OCI-LY7 (cell line): ENCODE results near the gene APLP1. TPM values are rescaled to one million over a fixed set of nuclear protein-coding genes. Genes with fewer than 3 reads are reported as not detected.
A peak's percentile ranks its signal among the peaks of the same experiment; 100 is the strongest.

Source experiments
- BruUV-seq: library from RNA; stranded (reverse); fragments of 400-500 nt; replicated peaks from 2 replicates; lab custom pipeline; 2021; lab: Mats Ljungman, UMichigan
- CTCF ChIA-PET: fragments of 300-600 bp; sonication (Branson Sonifier 250); formaldehyde crosslinking; loops from one replicate; lab custom pipeline; 2022; ENCODE audit warnings: antibody characterized with exemption; ENCODE audit not compliant: unreplicated experiment; lab: Charles Lee
- POLR2A ChIA-PET: fragments of 300-600 bp; sonication (Branson Sonifier 250); formaldehyde crosslinking; loops from one replicate; lab custom pipeline; 2022; ENCODE audit warnings: antibody characterized with exemption; lab: Charles Lee
- DNase-seq: peaks from one replicate; pipeline ENCODE4 v3.0.0-alpha.2; 2015; ENCODE audit warnings: low spot score
- H2AFZ ChIP-seq: fragments of 200-600 bp; sonication (generic), shearing (Covaris generic); 2 replicates; pipeline ENCODE4 v1.6.1; 2014; ENCODE audit warnings: mild to moderate bottlenecking, antibody characterized with exemption, low read length, moderate library complexity
- H3K27ac ChIP-seq: fragments of 200-600 bp; sonication (generic); 2 replicates; pipeline ENCODE4 v1.5.1; 2014; ENCODE audit warnings: mixed run types, low read depth, mild to moderate bottlenecking, moderate library complexity, low read length, inconsistent platforms; ENCODE audit not compliant: poor library complexity, severe bottlenecking
- H3K36me3 ChIP-seq: fragments of 200-600 bp; sonication (generic); 2 replicates; pipeline ENCODE4 v1.6.1; 2014; ENCODE audit warnings: mild to moderate bottlenecking, antibody characterized with exemption, low read length, moderate library complexity, mixed read lengths; ENCODE audit not compliant: insufficient read depth
- H3K4me1 ChIP-seq: fragments of 200-600 bp; sonication (generic); 2 replicates; pipeline ENCODE4 v1.5.1; 2014; ENCODE audit warnings: mild to moderate bottlenecking, low read length; ENCODE audit not compliant: insufficient read depth, poor library complexity, severe bottlenecking
- H3K4me2 ChIP-seq: fragments of 200-600 bp; sonication (generic); 2 replicates; pipeline ENCODE4 v1.6.1; 2014; ENCODE audit warnings: mild to moderate bottlenecking, low read length
- H3K4me3 ChIP-seq: fragments of 200-600 bp; sonication (generic); 2 replicates; pipeline ENCODE4 v1.5.1; 2014; ENCODE audit warnings: mild to moderate bottlenecking, low read depth, low read length; ENCODE audit not compliant: poor library complexity, severe bottlenecking
- H3K79me2 ChIP-seq: fragments of 200-600 bp; sonication (generic); 2 replicates; pipeline ENCODE4 v1.6.1; 2016; ENCODE audit warnings: low read depth, mild to moderate bottlenecking, low read length, moderate library complexity, mixed read lengths; ENCODE audit not compliant: insufficient read depth
- H3K9me2 ChIP-seq: fragments of 200-600 bp; sonication (generic); 2 replicates; pipeline ENCODE4 v1.6.1; 2016; ENCODE audit warnings: mild to moderate bottlenecking, low read length, mixed read lengths; ENCODE audit not compliant: insufficient read depth
- H3K9me3 ChIP-seq: fragments of 200-600 bp; sonication (generic); 2 replicates; pipeline ENCODE4 v1.6.1; 2014; ENCODE audit warnings: mild to moderate bottlenecking, mixed run types, low read length, mixed read lengths
- H4K20me1 ChIP-seq: fragments of 200-600 bp; sonication (generic); 2 replicates; pipeline ENCODE4 v1.6.1; 2014; ENCODE audit warnings: mild to moderate bottlenecking, antibody characterized with exemption, low read length, moderate library complexity, mixed read lengths; ENCODE audit not compliant: insufficient read depth
- EZH2phosphoT487 ChIP-seq: fragments of 200-600 bp; sonication (generic); IDR thresholded peaks from 2 replicates; pipeline ENCODE4 v1.6.1; 2018; ENCODE audit warnings: low read depth, borderline replicate concordance, mild to moderate bottlenecking, mixed run types, antibody characterized with exemption, low read length, moderate library complexity, mixed read lengths
- intact Hi-C: fragments of 100-400 bp; cut with micrococcal nuclease; formaldehyde crosslinking; loops from one replicate; pipeline ENCODE4 v1.10.0; 2022; ENCODE audit not compliant: unreplicated experiment
- total RNA-seq, 2 experiments: library from RNA; depleted of rRNA in 1 of 2; stranded (reverse); fragments of >200 nt in 1 of 2; shearing (Covaris generic) in 1 of 2; gene quantifications; 2 replicates each; pipeline ENCODE4 v1.2.3, GENCODE V29; 2014 to 2022
- TF ChIP-seq, protein P1 (sequence below): fragments of 200-600 bp; sonication (generic); conservative IDR thresholded peaks from 2 replicates; pipeline ENCODE4 v1.5.1; 2014; ENCODE audit warnings: mild to moderate bottlenecking, antibody characterized with exemption, low read length, moderate library complexity, mixed read lengths

APLP1 gene
- total RNA-seq, 2 experiments from 2014 or later = 0.13 to 1.2 TPM

DNA sequence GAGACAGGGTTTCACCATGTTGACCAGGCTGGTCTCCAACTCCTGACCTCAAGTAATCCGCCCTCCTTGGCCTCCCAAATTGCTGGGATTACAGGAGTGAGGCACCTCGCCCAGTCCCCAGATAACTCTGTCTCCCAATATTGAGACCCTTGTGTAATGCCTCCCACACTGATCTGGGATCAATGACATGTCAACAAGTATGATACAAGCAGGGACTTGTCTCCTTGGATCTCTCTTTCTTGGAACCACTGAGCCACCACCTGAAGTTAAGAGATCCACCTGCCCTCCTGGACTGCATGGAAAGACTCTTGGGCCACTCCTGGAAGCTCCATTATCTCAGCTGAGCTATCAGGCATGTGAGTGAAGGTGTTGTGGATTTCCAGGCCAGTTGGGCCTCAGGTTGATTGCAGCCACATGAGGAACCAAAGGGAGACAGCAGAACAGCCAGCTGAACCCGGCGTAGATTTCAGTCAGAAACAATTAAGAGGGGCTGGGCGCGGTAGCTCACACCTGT, 16.9 kb downstream of the APLP1 start:
- no peaks in the 10 kb centered on the region for H3K9me3 ChIP-seq
- DNase-seq = no peak
- H2AFZ ChIP-seq = no peak overlapping the region
- peaks cover 6% of the 10 kb centered on the region for H3K4me1 ChIP-seq
- no peak overlapping the region for H3K27ac ChIP-seq
- TF ChIP-seq, protein P1, sequence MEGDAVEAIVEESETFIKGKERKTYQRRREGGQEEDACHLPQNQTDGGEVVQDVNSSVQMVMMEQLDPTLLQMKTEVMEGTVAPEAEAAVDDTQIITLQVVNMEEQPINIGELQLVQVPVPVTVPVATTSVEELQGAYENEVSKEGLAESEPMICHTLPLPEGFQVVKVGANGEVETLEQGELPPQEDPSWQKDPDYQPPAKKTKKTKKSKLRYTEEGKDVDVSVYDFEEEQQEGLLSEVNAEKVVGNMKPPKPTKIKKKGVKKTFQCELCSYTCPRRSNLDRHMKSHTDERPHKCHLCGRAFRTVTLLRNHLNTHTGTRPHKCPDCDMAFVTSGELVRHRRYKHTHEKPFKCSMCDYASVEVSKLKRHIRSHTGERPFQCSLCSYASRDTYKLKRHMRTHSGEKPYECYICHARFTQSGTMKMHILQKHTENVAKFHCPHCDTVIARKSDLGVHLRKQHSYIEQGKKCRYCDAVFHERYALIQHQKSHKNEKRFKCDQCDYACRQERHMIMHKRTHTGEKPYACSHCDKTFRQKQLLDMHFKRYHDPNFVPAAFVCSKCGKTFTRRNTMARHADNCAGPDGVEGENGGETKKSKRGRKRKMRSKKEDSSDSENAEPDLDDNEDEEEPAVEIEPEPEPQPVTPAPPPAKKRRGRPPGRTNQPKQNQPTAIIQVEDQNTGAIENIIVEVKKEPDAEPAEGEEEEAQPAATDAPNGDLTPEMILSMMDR = no peak
- TF ChIP-seq EZH2phosphoT487 = no peak
- H3K79me2 ChIP-seq = no peaks in the 10 kb centered on the region
- H3K9me2 ChIP-seq = no peaks in the 10 kb centered on the region
- peaks cover 38% of the 10 kb centered on the region for H3K36me3 ChIP-seq
- ChIA-PET POLR2A (interaction anchor here (0.8 kb wide), 1 partner anchor 15 kb away, joined by 4 read pairs; the partner anchor contains the start of gene NFKBID), CTCF (no interaction called here)
- H3K4me3 ChIP-seq = no peak overlapping the region
- BruUV-seq = TSS peak; percentile 20
- H4K20me1 ChIP-seq = no peaks in the 10 kb centered on the region; the same call in 1 of the 2 replicates
- intact Hi-C loops = no loop called here
- H3K4me2 ChIP-seq = no peak overlapping the region

DNA sequence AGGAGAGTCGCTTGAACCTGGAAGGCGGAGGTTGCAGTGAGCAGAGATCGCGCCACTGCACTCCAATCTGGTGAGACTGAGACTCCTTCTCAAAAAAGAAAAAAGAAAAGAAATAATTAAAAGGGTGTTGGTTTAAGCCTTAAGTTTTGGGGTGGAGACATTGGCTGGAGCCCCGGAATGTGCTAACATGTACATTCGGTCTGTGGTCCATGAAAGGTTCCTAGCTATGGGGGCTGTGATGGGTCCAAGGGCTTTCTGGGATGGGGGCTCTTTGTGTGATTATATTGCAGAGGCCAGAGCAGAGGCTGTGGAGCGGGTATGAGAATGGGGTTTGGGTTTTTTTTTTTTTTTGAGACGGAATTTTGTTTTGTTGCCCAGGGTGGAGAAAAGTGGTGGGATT, 17.5 kb downstream of the APLP1 start:
- Histone ChIP-seq H3K9me2 (no peaks in the 10 kb centered on the region), H4K20me1 (no peaks in the 10 kb centered on the region; the same call in 1 of the 2 replicates), H3K79me2 (no peaks in the 10 kb centered on the region), H3K9me3 (no peaks in the 10 kb centered on the region), H3K27ac (no peak overlapping the region), H3K4me3 (no peak overlapping the region), H2AFZ (no peak overlapping the region), H3K4me2 (no peak overlapping the region), H3K4me1 (peaks cover 6% of the 10 kb centered on the region), H3K36me3 (peaks cover 44% of the 10 kb centered on the region)
- DNase-seq = no peak
- intact Hi-C loops = no loop called here
- POLR2A ChIA-PET = interaction anchor here (0.8 kb wide), 1 partner anchor 15 kb away, joined by 4 read pairs; the partner anchor contains the start of gene NFKBID
- BruUV-seq = no TSS peak
- CTCF ChIA-PET = no interaction called here
- TF ChIP-seq, protein P1 = no peak
- TF ChIP-seq EZH2phosphoT487 = no peak

DNA sequence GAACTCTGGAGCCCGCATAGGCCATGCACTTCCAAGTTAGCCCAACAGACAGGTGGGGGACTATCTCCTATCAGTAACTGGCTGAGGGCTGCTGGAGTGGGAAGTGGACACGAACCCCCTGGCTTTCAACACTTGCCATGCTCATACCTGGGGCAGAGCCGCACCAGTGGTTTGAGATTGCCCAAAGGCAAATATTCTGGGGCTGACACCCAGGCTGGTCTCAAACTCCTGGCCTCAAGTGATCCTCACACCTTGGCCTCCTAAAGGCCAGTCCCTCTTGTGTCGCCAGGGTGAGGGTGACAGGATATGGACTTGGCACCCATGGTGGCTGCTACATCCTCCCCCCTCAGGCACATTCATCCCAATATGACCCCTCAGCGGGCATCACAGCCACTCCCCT, 18.8 kb downstream of the APLP1 start:
- intact Hi-C loops = no loop called here
- H3K79me2 ChIP-seq = no peaks in the 10 kb centered on the region
- no peaks in the 10 kb centered on the region; the same call in 1 of the 2 replicates for H4K20me1 ChIP-seq
- peaks cover 6% of the 10 kb centered on the region for H3K4me1 ChIP-seq
- ChIA-PET POLR2A (no interaction called here), CTCF (no interaction called here)
- no peak overlapping the region for H3K4me2 ChIP-seq
- H3K9me3 ChIP-seq = no peaks in the 10 kb centered on the region
- no peak for DNase-seq
- H3K9me2 ChIP-seq = no peaks in the 10 kb centered on the region
- no peak overlapping the region for H3K27ac ChIP-seq
- no peak overlapping the region for H3K4me3 ChIP-seq
- peaks cover 57% of the 10 kb centered on the region for H3K36me3 ChIP-seq
- TF ChIP-seq, protein P1 = no peak
- no peak for TF ChIP-seq EZH2phosphoT487
- no peak overlapping the region for H2AFZ ChIP-seq
- no TSS peak for BruUV-seq
